22Rv1 (cell line): ENCODE results near the gene ZNF30.

Experiments used
- ZFX ChIP-seq: fragments of 450-650 bp; IDR thresholded peaks from 2 replicates; pipeline ENCODE4 v1.6.1; 2017; ENCODE audit warnings: antibody characterized with exemption, borderline replicate concordance
- TF ChIP-seq, protein P1 (sequence below): fragments of 450-650 bp; IDR thresholded peaks from 2 replicates; pipeline ENCODE4 v1.5.1; 2017; ENCODE audit warnings: mild to moderate bottlenecking

DNA sequence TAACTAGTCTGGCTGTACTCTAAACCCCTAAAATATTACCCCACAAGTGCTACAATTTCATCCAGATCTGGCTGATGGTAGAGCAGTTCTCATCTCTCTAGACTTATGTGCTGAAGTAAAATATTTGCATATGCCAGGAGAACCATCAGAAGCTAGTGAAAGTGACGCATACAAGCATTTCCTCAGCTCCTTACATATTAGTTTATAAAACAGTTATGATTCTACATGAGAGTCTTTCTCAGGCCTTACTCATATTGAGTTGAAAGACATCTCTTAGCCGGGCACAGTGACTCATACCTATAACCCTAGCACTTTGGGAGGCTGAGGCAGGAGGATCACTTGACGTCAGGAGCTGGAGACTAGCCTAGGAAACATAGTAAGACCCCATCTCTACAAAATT, 15.9 kb upstream of the ZNF30 start:
- TF ChIP-seq, protein P1, sequence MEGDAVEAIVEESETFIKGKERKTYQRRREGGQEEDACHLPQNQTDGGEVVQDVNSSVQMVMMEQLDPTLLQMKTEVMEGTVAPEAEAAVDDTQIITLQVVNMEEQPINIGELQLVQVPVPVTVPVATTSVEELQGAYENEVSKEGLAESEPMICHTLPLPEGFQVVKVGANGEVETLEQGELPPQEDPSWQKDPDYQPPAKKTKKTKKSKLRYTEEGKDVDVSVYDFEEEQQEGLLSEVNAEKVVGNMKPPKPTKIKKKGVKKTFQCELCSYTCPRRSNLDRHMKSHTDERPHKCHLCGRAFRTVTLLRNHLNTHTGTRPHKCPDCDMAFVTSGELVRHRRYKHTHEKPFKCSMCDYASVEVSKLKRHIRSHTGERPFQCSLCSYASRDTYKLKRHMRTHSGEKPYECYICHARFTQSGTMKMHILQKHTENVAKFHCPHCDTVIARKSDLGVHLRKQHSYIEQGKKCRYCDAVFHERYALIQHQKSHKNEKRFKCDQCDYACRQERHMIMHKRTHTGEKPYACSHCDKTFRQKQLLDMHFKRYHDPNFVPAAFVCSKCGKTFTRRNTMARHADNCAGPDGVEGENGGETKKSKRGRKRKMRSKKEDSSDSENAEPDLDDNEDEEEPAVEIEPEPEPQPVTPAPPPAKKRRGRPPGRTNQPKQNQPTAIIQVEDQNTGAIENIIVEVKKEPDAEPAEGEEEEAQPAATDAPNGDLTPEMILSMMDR = no peak
- no peak for TF ChIP-seq ZFX
